ENCODE data around the gene ULK1.

Gene ULK1

GRCh38 chr12:131908092-131909080 is 14.0 kb downstream of the ULK1 start:
- DNase-seq (ENCODE audit: low spot score): no peak

DNA sequence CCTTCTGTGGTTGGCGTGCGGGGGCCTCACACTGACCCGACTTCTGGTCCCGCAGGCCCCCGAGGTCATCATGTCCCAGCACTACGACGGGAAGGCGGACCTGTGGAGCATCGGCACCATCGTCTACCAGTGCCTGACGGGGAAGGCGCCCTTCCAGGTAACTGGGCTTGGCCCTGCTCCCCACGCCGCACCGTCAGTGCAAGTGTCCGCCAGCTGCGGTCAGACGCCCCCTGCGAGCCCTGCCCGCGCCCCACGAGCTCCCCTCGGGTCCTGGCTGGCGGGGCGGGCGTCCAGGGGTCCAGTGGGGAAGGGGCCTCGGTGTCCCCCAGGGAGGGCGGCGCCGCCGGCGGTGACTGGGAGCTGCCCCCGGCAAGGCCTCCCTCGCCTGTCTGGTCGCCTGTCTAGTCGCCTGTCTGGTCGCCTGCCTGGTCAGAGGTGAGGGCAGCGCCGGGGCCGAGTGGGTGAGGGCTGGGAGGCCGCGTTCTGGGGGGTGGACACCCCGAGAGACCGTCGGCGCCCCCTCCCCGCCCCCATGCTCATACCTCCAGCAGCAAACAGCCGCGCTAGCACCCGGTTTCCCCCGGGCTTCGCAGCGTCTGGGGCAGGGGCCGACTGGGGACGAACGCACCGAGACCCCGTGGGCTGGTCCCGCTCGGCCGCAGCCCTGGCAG is 14.8 kb downstream of the ULK1 start:
- no peak for DNase-seq (ENCODE audit: low spot score)

GRCh38 chr12:131909752-131910219 is 15.4 kb downstream of the ULK1 start:
- no peak for DNase-seq (ENCODE audit: low spot score)

DNA sequence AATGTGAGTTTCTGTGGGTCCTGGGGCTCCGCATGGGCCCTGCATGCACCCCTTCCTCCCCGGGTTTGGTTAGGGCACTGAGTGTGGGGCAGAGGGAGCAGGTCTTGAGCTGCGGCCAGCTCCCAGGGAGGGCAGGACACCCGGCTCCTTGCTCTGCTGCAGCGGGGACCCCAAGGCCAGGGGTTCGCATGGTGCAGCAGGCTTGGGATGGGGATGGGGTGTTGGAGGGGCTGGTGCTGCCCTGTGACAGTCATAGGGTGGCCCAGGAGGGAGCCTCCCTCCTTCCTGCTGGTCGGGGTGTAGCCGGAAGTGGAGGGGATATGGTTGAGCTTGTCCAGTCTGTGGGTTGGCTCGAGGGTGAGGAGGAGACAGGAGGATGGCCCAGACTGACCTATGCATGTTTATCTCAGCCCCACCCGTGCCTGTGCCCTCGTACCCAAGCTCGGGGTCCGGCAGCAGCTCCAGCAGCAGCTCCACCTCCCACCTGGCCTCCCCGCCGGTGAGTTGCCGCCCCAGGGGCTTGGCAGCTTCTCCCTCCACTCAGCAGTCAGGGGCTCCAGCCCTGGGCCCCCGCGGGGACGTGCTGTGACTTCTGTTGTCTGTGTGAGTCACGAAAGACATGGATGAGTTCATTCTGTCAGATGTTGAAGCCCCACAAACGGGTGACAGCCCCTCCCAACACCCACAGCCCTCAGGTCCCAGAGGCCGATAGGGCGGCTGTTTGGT is 16.0 kb downstream of the ULK1 start:
- DNase-seq (ENCODE audit: low spot score): no peak

- DNase-seq (ENCODE audit: low spot score): no peak
Observed at GRCh38 chr12:131911028-131911650, 16.7 kb downstream of the ULK1 start.

GRCh38 chr12:131911851-131912477 is 17.5 kb downstream of the ULK1 start:
- no peak for DNase-seq (ENCODE audit: low spot score)

- peak; percentile 62 for DNase-seq (ENCODE audit: low spot score)
Observed at GRCh38 chr12:131912518-131913274, 18.3 kb downstream of the ULK1 start.

DNA sequence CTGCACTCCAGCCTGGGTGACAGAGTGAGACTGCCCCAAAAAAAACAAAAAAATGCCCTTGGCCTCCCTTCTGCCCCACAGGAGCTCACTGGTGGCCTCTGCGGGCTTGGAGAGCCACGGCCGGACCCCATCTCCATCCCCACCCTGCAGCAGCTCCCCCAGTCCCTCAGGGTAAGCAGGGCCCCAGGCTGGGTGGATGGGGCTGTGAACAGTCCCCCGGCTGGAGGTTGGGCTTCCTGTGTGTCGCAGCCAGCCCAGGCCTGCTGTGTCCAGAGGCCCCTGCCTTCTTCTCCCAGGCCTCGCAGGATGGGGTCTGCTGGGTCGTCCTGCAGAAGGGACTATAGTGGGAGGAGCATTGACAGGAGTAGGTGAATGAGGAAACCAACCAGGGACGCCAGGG is 19.2 kb downstream of the ULK1 start:
- no peak for DNase-seq (ENCODE audit: low spot score)

DNA sequence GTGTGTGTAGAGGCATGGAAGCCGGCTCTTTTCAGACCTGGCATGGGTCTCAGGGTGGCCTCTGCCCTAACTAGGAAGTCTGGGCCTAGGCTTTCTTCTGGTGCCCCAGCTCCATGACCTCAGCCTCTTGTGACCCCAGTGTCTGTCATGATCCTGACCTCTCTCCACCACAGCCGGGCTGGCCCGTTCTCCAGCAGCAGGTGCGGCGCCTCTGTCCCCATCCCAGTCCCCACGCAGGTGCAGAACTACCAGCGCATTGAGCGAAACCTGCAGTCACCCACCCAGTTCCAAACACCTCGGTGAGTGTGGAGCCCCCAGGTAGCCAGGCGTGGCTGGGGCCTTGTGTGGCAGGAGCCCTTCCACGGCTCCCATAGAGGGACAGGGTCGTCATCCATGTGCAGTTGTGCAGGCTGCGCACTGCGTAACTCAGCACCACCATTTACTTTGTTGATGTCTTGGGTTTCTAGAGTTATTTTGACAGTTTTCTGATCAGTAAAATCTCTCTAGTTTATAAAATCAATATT is 19.8 kb downstream of the ULK1 start:
- no peak for DNase-seq (ENCODE audit: low spot score)

DNA sequence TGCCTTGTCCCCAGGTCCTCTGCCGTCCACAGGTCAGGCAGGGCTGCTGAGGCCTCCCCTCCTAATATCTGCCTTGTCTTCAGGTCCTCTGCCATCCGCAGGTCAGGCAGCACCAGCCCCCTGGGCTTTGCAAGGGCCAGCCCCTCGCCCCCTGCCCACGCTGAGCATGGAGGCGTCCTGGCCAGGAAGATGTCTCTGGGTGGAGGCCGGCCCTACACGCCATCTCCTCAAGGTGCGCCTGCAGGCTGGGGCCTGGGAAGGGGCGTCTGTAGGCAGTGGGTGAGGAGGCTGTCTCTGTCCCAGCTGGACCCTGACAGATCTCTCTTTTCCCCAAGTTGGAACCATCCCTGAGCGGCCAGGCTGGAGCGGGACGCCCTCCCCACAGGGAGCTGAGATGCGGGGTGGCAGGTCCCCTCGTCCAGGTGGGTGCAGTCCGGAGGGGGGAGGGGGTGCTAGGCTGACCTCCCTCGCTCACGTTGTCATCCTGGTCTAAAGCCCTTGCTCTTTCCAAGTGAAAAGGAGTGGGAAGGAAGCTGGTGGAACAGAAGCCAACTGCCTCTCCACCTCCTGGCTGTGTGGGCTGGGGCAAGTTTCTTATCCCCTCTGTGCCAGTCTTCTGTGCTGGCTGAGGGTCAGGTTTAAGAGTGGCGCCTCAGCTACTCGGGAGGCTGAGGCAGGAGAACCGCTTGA is 20.7 kb downstream of the ULK1 start:
- no peak for DNase-seq (ENCODE audit: low spot score)

- DNase-seq (ENCODE audit: low spot score): no peak
Observed at GRCh38 chr12:131915823-131916222, 21.4 kb downstream of the ULK1 start.

DNA sequence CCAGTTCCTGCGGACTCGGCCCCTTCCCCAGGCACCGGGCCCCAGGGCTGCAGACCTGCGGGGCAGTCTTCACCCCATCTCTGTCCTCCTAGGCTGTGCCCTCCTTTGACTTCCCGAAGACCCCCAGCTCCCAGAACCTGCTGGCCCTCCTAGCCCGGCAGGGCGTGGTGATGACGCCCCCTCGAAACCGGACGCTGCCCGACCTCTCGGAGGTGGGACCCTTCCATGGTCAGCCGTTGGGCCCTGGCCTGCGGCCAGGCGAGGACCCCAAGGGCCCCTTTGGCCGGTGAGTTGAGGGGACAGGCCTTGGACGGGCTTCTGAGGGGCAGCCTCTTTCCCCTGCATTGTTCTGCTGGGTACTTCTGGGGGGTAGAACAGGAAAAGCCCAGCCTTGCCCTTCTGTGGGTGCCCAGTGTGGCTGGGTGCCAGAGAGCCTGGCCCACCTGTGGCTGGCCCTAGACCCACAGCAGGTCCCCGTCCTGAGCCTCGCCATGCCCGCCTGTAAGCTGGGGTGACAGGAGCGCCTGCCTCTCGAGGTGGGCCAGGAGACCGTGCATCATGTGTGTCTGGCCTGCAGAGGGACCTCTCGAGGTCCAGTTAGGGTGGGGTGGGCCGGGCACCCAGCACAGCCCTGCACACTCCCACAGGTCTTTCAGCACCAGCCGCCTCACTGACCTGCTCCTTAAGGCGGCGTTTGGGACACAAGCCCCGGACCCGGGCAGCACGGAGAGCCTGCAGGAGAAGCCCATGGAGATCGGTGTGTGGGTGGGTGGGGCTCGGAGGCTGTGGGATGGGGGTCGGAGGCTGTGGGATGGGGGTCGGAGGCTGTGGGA is 22.1 kb downstream of the ULK1 start:
- no peak for DNase-seq (ENCODE audit: low spot score)

DNA sequence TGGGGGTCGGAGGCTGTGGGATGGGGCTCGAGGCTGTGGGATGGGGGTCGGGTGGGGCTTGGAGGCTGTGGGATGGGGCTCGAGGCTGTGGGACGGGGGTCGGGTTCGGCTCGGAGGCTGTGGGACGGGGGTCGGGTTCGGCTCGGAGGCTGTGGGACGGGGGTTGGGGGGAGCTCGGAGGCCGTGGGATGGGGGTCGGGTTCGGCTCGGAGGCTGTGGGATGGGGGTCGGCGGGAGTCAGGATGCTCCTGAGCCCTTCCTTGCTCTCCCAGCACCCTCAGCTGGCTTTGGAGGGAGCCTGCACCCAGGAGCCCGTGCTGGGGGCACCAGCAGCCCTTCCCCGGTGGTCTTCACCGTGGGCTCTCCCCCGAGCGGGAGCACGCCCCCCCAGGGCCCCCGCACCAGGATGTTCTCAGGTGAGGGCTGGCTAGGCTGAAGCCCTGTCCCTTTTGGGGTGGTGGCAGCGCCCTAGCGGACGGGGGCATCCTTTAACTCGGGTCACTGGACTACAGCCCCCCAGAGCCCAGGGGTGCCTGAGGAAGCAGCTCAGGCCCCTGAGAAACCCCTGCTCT is 22.8 kb downstream of the ULK1 start:
- DNase-seq (ENCODE audit: low spot score): no peak

DNA sequence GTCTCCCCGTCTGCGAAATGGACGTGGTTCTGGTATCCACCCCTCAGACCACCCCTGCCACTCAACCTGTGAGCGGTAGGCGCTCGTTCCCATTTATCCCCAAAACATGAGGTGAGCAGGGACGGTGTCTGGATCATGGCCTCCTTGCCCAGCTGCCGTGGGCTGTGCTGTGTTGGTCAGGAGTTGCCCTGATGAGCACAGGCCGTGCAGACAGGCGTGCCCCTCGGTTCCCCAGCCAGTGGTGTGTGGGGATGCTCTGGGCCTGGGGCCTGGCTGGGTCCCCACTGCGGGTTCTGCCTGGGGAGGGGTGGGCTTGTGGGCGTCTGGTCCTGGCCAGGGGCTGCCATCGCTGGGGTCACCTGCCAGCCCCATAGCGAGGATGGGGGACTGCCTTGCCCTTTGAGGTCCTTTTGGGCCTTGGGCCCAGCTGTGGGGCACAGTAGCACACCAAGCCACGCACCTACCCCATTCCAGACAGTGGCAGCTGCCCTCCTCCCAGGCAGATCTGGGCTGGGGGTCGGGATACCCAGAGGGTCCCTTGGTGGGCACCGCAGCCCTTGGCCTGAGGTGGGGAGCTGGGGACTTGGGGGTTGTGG is 23.4 kb downstream of the ULK1 start:
- no peak for DNase-seq (ENCODE audit: low spot score)

DNA sequence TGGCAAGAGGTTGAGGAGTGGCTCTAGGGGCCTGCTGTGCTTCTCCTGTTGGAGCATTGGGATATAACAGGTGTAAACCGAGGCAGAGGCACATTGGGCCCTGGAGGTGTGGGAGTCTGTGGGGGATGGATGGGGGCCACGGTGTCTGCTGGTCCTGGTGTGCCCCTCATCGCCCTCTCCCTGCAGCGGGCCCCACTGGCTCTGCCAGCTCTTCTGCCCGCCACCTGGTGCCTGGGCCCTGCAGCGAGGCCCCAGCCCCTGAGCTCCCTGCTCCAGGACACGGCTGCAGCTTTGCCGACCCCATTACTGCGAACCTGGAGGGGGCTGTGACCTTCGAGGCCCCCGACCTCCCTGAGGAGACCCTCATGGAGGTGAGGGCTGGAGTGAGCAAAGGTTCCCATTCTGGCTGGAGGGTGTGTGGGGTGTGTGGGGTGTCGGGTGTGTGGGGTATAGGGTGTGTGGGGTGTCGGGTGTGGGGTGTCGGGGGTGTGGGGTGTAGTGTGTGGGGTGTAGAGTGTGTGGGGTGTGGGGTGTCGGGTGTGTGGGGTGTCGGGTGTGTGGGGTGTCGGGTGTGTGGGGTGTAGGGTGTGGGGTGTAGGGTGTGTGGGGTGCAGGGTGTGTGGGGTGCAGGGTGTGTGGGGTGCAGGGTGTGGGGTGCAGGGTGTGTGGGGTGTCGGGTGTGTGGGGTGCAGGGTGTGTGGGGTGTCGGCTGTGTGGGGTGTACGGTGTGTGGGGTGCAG is 24.1 kb downstream of the ULK1 start:
- DNase-seq (ENCODE audit: low spot score): no peak

- DNase-seq (ENCODE audit: low spot score): no peak
Observed at GRCh38 chr12:131919051-131919347, 24.6 kb downstream of the ULK1 start.

DNA sequence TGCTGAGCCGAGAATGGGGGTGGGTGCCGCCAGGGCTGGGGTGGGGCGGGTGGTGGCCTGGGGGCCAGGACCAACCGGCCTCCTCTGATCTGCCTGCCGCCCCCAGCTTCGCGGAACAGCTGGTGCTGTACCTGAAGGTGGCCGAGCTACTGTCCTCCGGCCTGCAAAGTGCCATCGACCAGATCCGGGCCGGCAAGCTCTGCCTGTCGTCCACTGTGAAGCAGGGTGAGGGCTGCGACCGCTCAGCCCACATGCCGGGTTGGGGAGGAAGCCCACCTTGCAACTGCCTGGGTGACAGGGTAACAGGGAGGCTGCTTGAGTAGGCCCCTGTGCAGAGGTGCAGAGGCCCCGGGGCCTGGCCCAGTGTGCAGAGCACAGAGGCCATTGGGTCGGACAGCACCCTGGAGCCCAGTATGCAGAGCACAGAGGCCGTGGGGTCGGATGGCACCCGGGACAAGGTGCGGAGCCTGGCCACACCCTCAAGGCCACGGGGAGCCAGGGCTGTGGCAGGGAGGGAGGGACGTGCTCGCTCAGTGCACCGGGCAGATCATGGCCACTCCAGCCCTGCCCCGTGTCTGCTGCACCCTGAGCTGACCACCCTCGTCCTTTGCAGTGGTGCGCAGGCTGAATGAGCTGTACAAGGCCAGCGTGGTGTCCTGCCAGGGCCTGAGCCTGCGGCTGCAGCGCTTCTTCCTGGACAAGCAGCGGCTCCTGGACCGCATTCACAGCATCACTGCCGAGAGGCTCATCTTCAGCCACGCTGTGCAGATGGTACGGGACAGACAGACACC is 25.1 kb downstream of the ULK1 start:
- no peak for DNase-seq (ENCODE audit: low spot score)
